Measurements from ENCODE around the gene FLRT1.
"Not testable (repeated sequence)": the region's sequence is repeated elsewhere in the genome, so short reads cannot be mapped to it uniquely, and the experiment has no call there.

FLRT1 gene

GRCh38 chr11:64044730-64045393 is 9.1 kb downstream of the FLRT1 start:
- no peaks in the 10 kb centered on the region for H3K36me3 ChIP-seq (ENCODE audit: control insufficient read depth, insufficient read depth, low read length)
- 86 to 89% methylated on average over 18 of the region's 18 CpGs for WGBS, 2 experiments
- peaks cover 3% of the 10 kb centered on the region for H3K27me3 ChIP-seq (ENCODE audit: control insufficient read depth, insufficient read depth, low read length, poor library complexity, severe bottlenecking)
- no peaks in the 10 kb centered on the region for H3K9me3 ChIP-seq (ENCODE audit: control insufficient read depth, low read length)
- H3K27ac ChIP-seq (ENCODE audit: insufficient read depth, low read depth, low read length, poor library complexity, severe bottlenecking), result no peak overlapping the region
- H3K4me1 ChIP-seq (ENCODE audit: control insufficient read depth, insufficient read depth, low read length), result peaks cover 30% of the 10 kb centered on the region
- no peak overlapping the region for H3K4me3 ChIP-seq (ENCODE audit: insufficient read depth, low read depth, low read length)

GRCh38 chr11:64045700-64046099 is 10.0 kb downstream of the FLRT1 start:
- no peaks in the 10 kb centered on the region for H3K9me3 ChIP-seq (ENCODE audit: control insufficient read depth, low read length)
- H3K36me3 ChIP-seq (ENCODE audit: control insufficient read depth, insufficient read depth, low read length), result no peaks in the 10 kb centered on the region
- H3K4me3 ChIP-seq (ENCODE audit: insufficient read depth, low read depth, low read length), result no peak overlapping the region
- WGBS, 2 experiments, result 91 to 95% methylated on average over 2 of the region's 2 CpGs
- H3K27ac ChIP-seq (ENCODE audit: insufficient read depth, low read depth, low read length, poor library complexity, severe bottlenecking), result no peak overlapping the region
- no peaks in the 10 kb centered on the region for H3K27me3 ChIP-seq (ENCODE audit: control insufficient read depth, insufficient read depth, low read length, poor library complexity, severe bottlenecking)
- peaks cover 30% of the 10 kb centered on the region for H3K4me1 ChIP-seq (ENCODE audit: control insufficient read depth, insufficient read depth, low read length)

GRCh38 chr11:64047373-64047772 is 11.6 kb downstream of the FLRT1 start:
- not testable (repeated sequence) for H3K9me3 ChIP-seq (ENCODE audit: control insufficient read depth, low read length); H3K36me3 ChIP-seq (ENCODE audit: control insufficient read depth, insufficient read depth, low read length); H3K27me3 ChIP-seq (ENCODE audit: control insufficient read depth, insufficient read depth, low read length, poor library complexity, severe bottlenecking); H3K27ac ChIP-seq (ENCODE audit: insufficient read depth, low read depth, low read length, poor library complexity, severe bottlenecking); H3K4me3 ChIP-seq (ENCODE audit: insufficient read depth, low read depth, low read length)
- H3K4me1 ChIP-seq (ENCODE audit: control insufficient read depth, insufficient read depth, low read length), result peaks cover 18% of the 10 kb centered on the region
- 92% methylated on average over 8 of the region's 8 CpGs for WGBS, 2 experiments

GRCh38 chr11:64048042-64048854 is 12.5 kb downstream of the FLRT1 start:
- Histone ChIP-seq H3K36me3 (ENCODE audit: control insufficient read depth, insufficient read depth, low read length) (no peaks in the 10 kb centered on the region), H3K27me3 (ENCODE audit: control insufficient read depth, insufficient read depth, low read length, poor library complexity, severe bottlenecking) (no peaks in the 10 kb centered on the region), H3K27ac (ENCODE audit: insufficient read depth, low read depth, low read length, poor library complexity, severe bottlenecking) (peak overlapping the region; percentile 39), H3K9me3 (ENCODE audit: control insufficient read depth, low read length) (no peaks in the 10 kb centered on the region), H3K4me1 (ENCODE audit: control insufficient read depth, insufficient read depth, low read length) (peaks cover 20% of the 10 kb centered on the region), H3K4me3 (ENCODE audit: insufficient read depth, low read depth, low read length) (no peak overlapping the region)
- 53 to 57% methylated on average over 19 of the region's 19 CpGs for WGBS, 2 experiments

GRCh38 chr11:64049509-64049908 is 13.8 kb downstream of the FLRT1 start:
- no peaks in the 10 kb centered on the region for H3K36me3 ChIP-seq (ENCODE audit: control insufficient read depth, insufficient read depth, low read length)
- H3K9me3 ChIP-seq (ENCODE audit: control insufficient read depth, low read length), result no peaks in the 10 kb centered on the region
- H3K4me1 ChIP-seq (ENCODE audit: control insufficient read depth, insufficient read depth, low read length), result peaks cover 31% of the 10 kb centered on the region
- H3K27me3 ChIP-seq (ENCODE audit: control insufficient read depth, insufficient read depth, low read length, poor library complexity, severe bottlenecking), result peaks cover 2% of the 10 kb centered on the region
- H3K4me3 ChIP-seq (ENCODE audit: insufficient read depth, low read depth, low read length), result no peak overlapping the region
- WGBS, 2 experiments, result 94% methylated on average over 8 of the region's 8 CpGs
- no peak overlapping the region for H3K27ac ChIP-seq (ENCODE audit: insufficient read depth, low read depth, low read length, poor library complexity, severe bottlenecking)

GRCh38 chr11:64051297-64051696 is 15.6 kb downstream of the FLRT1 start:
- Histone ChIP-seq H3K4me1 (ENCODE audit: control insufficient read depth, insufficient read depth, low read length) (peaks cover 44% of the 10 kb centered on the region), H3K36me3 (ENCODE audit: control insufficient read depth, insufficient read depth, low read length) (no peaks in the 10 kb centered on the region), H3K27me3 (ENCODE audit: control insufficient read depth, insufficient read depth, low read length, poor library complexity, severe bottlenecking) (peaks cover 9% of the 10 kb centered on the region), H3K9me3 (ENCODE audit: control insufficient read depth, low read length) (no peaks in the 10 kb centered on the region), H3K4me3 (ENCODE audit: insufficient read depth, low read depth, low read length) (no peak overlapping the region), H3K27ac (ENCODE audit: insufficient read depth, low read depth, low read length, poor library complexity, severe bottlenecking) (no peak overlapping the region)
- 96% methylated on average over 19 of the region's 19 CpGs for WGBS, 2 experiments

- no peaks in the 10 kb centered on the region for H3K36me3 ChIP-seq (ENCODE audit: control insufficient read depth, insufficient read depth, low read length)
- H3K4me3 ChIP-seq (ENCODE audit: insufficient read depth, low read depth, low read length), result no peak overlapping the region
- H3K27ac ChIP-seq (ENCODE audit: insufficient read depth, low read depth, low read length, poor library complexity, severe bottlenecking), result no peak overlapping the region
- 81 to 84% methylated on average over 2 of the region's 2 CpGs for WGBS, 2 experiments
- H3K27me3 ChIP-seq (ENCODE audit: control insufficient read depth, insufficient read depth, low read length, poor library complexity, severe bottlenecking), result peaks cover 9% of the 10 kb centered on the region
- H3K4me1 ChIP-seq (ENCODE audit: control insufficient read depth, insufficient read depth, low read length), result peaks cover 39% of the 10 kb centered on the region
- H3K9me3 ChIP-seq (ENCODE audit: control insufficient read depth, low read length), result no peaks in the 10 kb centered on the region
Observed at GRCh38 chr11:64052436-64052835, 16.7 kb downstream of the FLRT1 start.

GRCh38 chr11:64052938-64053622 is 17.3 kb downstream of the FLRT1 start:
- 82 to 83% methylated on average over 11 of the region's 11 CpGs for WGBS, 2 experiments
- Histone ChIP-seq H3K27ac (ENCODE audit: insufficient read depth, low read depth, low read length, poor library complexity, severe bottlenecking) (no peak overlapping the region), H3K9me3 (ENCODE audit: control insufficient read depth, low read length) (no peaks in the 10 kb centered on the region), H3K27me3 (ENCODE audit: control insufficient read depth, insufficient read depth, low read length, poor library complexity, severe bottlenecking) (peaks cover 9% of the 10 kb centered on the region), H3K4me1 (ENCODE audit: control insufficient read depth, insufficient read depth, low read length) (peaks cover 35% of the 10 kb centered on the region), H3K4me3 (ENCODE audit: insufficient read depth, low read depth, low read length) (no peak overlapping the region), H3K36me3 (ENCODE audit: control insufficient read depth, insufficient read depth, low read length) (no peaks in the 10 kb centered on the region)

- WGBS, 2 experiments, result 23 to 26% methylated on average over 15 of the region's 15 CpGs
- H3K27me3 ChIP-seq (ENCODE audit: control insufficient read depth, insufficient read depth, low read length, poor library complexity, severe bottlenecking), result peaks cover 9% of the 10 kb centered on the region
Observed at GRCh38 chr11:64053699-64054098, 18.0 kb downstream of the FLRT1 start.

GRCh38 chr11:64055077-64055476 is 19.3 kb downstream of the FLRT1 start:
- Histone ChIP-seq H3K27ac (ENCODE audit: insufficient read depth, low read depth, low read length, poor library complexity, severe bottlenecking) (no peak overlapping the region), H3K36me3 (ENCODE audit: control insufficient read depth, insufficient read depth, low read length) (no peaks in the 10 kb centered on the region), H3K27me3 (ENCODE audit: control insufficient read depth, insufficient read depth, low read length, poor library complexity, severe bottlenecking) (peaks cover 13% of the 10 kb centered on the region), H3K4me1 (ENCODE audit: control insufficient read depth, insufficient read depth, low read length) (peaks cover 39% of the 10 kb centered on the region), H3K4me3 (ENCODE audit: insufficient read depth, low read depth, low read length) (no peak overlapping the region), H3K9me3 (ENCODE audit: control insufficient read depth, low read length) (no peaks in the 10 kb centered on the region)
- WGBS, 2 experiments, result 54 to 61% methylated on average over 7 to 8 of the region's 8 CpGs

More at GRCh38 chr11:64053699-64054098, 18.0 kb downstream of the FLRT1 start:
- Histone ChIP-seq H3K36me3 (ENCODE audit: control insufficient read depth, insufficient read depth, low read length) (no peaks in the 10 kb centered on the region), H3K4me1 (ENCODE audit: control insufficient read depth, insufficient read depth, low read length) (peaks cover 33% of the 10 kb centered on the region), H3K27ac (ENCODE audit: insufficient read depth, low read depth, low read length, poor library complexity, severe bottlenecking) (no peak overlapping the region), H3K9me3 (ENCODE audit: control insufficient read depth, low read length) (no peaks in the 10 kb centered on the region), H3K4me3 (ENCODE audit: insufficient read depth, low read depth, low read length) (no peak overlapping the region)

All from ectodermal cell (in vitro differentiated cells).